ENCODE data around the gene RTN4IP1.

Gene RTN4IP1

GRCh38 chr6:106555767-106556166, 73.5 kb downstream of the RTN4IP1 start:
- Histone ChIP-seq H3K27me3 (ENCODE audit: insufficient read depth, low read length) (no peaks in the 10 kb centered on the region), H2AFZ (ENCODE audit: low read length) (no peak overlapping the region), H3F3A (ENCODE audit: insufficient read depth, low read length) (no peaks in the 10 kb centered on the region), H4K20me1 (ENCODE audit: insufficient read depth, low read length) (no peaks in the 10 kb centered on the region), H3K36me3 (ENCODE audit: insufficient read depth, low read length) (peaks cover 65% of the 10 kb centered on the region), H3K4me2 (ENCODE audit: low read length) (no peak overlapping the region), H3K9me3 (ENCODE audit: low read length) (no peaks in the 10 kb centered on the region), H3K9me2 (ENCODE audit: low read depth, low read length) (no peaks in the 10 kb centered on the region), H3K9ac (ENCODE audit: low read length) (no peak overlapping the region), H3K4me1 (ENCODE audit: insufficient read depth, low read length, severe bottlenecking) (no peaks in the 10 kb centered on the region), H3K27ac (ENCODE audit: low read depth, low read length, poor library complexity, severe bottlenecking) (no peak overlapping the region), H3K4me3 (ENCODE audit: low read depth, low read length, poor library complexity, severe bottlenecking) (no peak overlapping the region), H3K79me2 (ENCODE audit: insufficient read depth, low read length) (no peaks in the 10 kb centered on the region)
- TF ChIP-seq EZH2 (IDR thresholded peaks at IDR 0.05; ENCODE audit: borderline replicate concordance, low read length) (no peak), CTCF (IDR thresholded peaks at IDR 0.05; ENCODE audit: low read length) (no peak)

- Histone ChIP-seq H3K9ac (ENCODE audit: low read length) (no peak overlapping the region), H3K79me2 (ENCODE audit: insufficient read depth, low read length) (no peaks in the 10 kb centered on the region), H3K9me2 (ENCODE audit: low read depth, low read length) (no peaks in the 10 kb centered on the region), H3K36me3 (ENCODE audit: insufficient read depth, low read length) (peaks cover 53% of the 10 kb centered on the region), H3K27ac (ENCODE audit: low read depth, low read length, poor library complexity, severe bottlenecking) (no peak overlapping the region), H3K27me3 (ENCODE audit: insufficient read depth, low read length) (no peaks in the 10 kb centered on the region), H3K4me1 (ENCODE audit: insufficient read depth, low read length, severe bottlenecking) (no peaks in the 10 kb centered on the region), H4K20me1 (ENCODE audit: insufficient read depth, low read length) (no peaks in the 10 kb centered on the region), H3F3A (ENCODE audit: insufficient read depth, low read length) (no peaks in the 10 kb centered on the region), H3K4me3 (ENCODE audit: low read depth, low read length, poor library complexity, severe bottlenecking) (no peak overlapping the region), H2AFZ (ENCODE audit: low read length) (no peak overlapping the region), H3K4me2 (ENCODE audit: low read length) (no peak overlapping the region), H3K9me3 (ENCODE audit: low read length) (no peaks in the 10 kb centered on the region)
- TF ChIP-seq EZH2 (IDR thresholded peaks at IDR 0.05; ENCODE audit: borderline replicate concordance, low read length) (no peak), CTCF (IDR thresholded peaks at IDR 0.05; ENCODE audit: low read length) (no peak)
Measured at GRCh38 chr6:106553440-106553839, 75.9 kb downstream of the RTN4IP1 start.

- Histone ChIP-seq H4K20me1 (ENCODE audit: insufficient read depth, low read length) (no peaks in the 10 kb centered on the region), H3K9ac (ENCODE audit: low read length) (no peak overlapping the region), H3K4me3 (ENCODE audit: low read depth, low read length, poor library complexity, severe bottlenecking) (no peak overlapping the region), H3K27me3 (ENCODE audit: insufficient read depth, low read length) (no peaks in the 10 kb centered on the region), H3K9me3 (ENCODE audit: low read length) (no peaks in the 10 kb centered on the region), H3F3A (ENCODE audit: insufficient read depth, low read length) (no peaks in the 10 kb centered on the region), H3K9me2 (ENCODE audit: low read depth, low read length) (no peaks in the 10 kb centered on the region), H3K4me2 (ENCODE audit: low read length) (no peak overlapping the region), H2AFZ (ENCODE audit: low read length) (no peak overlapping the region), H3K79me2 (ENCODE audit: insufficient read depth, low read length) (no peaks in the 10 kb centered on the region), H3K27ac (ENCODE audit: low read depth, low read length, poor library complexity, severe bottlenecking) (no peak overlapping the region), H3K36me3 (ENCODE audit: insufficient read depth, low read length) (peaks cover 64% of the 10 kb centered on the region), H3K4me1 (ENCODE audit: insufficient read depth, low read length, severe bottlenecking) (peaks cover 19% of the 10 kb centered on the region)
- TF ChIP-seq EZH2 (IDR thresholded peaks at IDR 0.05; ENCODE audit: borderline replicate concordance, low read length), result no peak
- no peak for TF ChIP-seq CTCF (IDR thresholded peaks at IDR 0.05; ENCODE audit: low read length)
Measured at GRCh38 chr6:106551155-106551554, 78.1 kb downstream of the RTN4IP1 start.
